Breast epithelium (tissue), 3 donors: ENCODE data around the gene MARS1.

Source experiments
- POLR2A ChIP-seq: fragments of 450-650 bp; IDR thresholded peaks from one replicate; pipeline ENCODE4 v1.6.1; 2016; ENCODE audit warnings: antibody characterized with exemption, mild to moderate bottlenecking, moderate library complexity
- POLR2AphosphoS5 ChIP-seq, 3 donors: sonication (generic); formaldehyde crosslinking; IDR thresholded peaks; one replicate each; pipeline ENCODE4 v1.6.1; 2017; ENCODE audit warnings: antibody characterized with exemption in 3 of 3
- TF ChIP-seq, protein P1 (sequence below), 3 donors: fragments of 450-650 bp; IDR thresholded peaks; one replicate each; pipeline ENCODE4 v1.5.1; 2016 to 2017; ENCODE audit warnings: antibody characterized with exemption in 3 of 3, mild to moderate bottlenecking in 3 of 3, moderate library complexity in 3 of 3

- TF ChIP-seq, protein P1, sequence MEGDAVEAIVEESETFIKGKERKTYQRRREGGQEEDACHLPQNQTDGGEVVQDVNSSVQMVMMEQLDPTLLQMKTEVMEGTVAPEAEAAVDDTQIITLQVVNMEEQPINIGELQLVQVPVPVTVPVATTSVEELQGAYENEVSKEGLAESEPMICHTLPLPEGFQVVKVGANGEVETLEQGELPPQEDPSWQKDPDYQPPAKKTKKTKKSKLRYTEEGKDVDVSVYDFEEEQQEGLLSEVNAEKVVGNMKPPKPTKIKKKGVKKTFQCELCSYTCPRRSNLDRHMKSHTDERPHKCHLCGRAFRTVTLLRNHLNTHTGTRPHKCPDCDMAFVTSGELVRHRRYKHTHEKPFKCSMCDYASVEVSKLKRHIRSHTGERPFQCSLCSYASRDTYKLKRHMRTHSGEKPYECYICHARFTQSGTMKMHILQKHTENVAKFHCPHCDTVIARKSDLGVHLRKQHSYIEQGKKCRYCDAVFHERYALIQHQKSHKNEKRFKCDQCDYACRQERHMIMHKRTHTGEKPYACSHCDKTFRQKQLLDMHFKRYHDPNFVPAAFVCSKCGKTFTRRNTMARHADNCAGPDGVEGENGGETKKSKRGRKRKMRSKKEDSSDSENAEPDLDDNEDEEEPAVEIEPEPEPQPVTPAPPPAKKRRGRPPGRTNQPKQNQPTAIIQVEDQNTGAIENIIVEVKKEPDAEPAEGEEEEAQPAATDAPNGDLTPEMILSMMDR (IDR thresholded peaks at IDR 0.05), result no peak
- TF ChIP-seq POLR2AphosphoS5 (IDR thresholded peaks at IDR 0.05) (no peak), POLR2A (no peak)
Observed at GRCh38 chr12:57514720-57515407, 27.0 kb downstream of the MARS1 start.
